ENCODE results near the gene MED12L. TPM values are rescaled to one million over a fixed set of nuclear protein-coding genes. Genes with fewer than 3 reads are reported as not detected.

The MED12L gene
- total RNA-seq, 1 experiment from 2014 or later, result 6.4 TPM

DNA sequence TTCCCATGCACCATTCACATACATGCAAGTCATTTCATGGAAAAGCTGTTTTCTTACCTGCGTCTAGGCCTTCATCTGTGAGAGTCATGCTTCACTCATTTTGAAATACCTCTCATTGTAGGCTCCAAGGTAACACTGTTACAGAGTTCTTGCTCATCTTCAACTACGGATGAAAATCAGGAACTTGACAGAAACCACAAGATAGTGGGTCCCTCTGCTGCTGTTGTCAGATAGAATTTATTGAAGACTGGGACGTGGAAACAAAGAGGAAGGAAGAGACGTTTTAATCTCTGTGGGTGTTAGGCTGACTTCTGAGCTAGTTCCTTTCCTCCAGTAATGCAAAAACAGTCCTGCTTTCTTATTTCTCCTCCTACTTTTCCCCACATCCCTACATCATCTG, 192.8 kb downstream of the MED12L start, which contains the start of gene P2RY14:
TSS of gene P2RY14 (minus strand) at position 313 of the 400 bp plus-strand sequence. CDS start 64,226 bp downstream, outside the sequence.
- no TSS peak for BruUV-seq (replicated peaks)
- ChIA-PET CTCF (no interaction called here), POLR2A (no interaction called here), RAD21 (ENCODE audit: low non-redundant PET in 1 of 2, low total read pairs in 2 of 2, uncharacterized antibody in 2 of 2, unreplicated experiment in 2 of 2) (no interaction called here)
- Histone ChIP-seq H3K36me3 (ENCODE audit: control insufficient read depth in 1 of 2, insufficient read depth in 2 of 2, low read length in 2 of 2) (no peaks in the 10 kb centered on the region), H3K27me3 (ENCODE audit: insufficient read depth, low read length) (no peaks in the 10 kb centered on the region), H3K4me1 (ENCODE audit: control insufficient read depth in 1 of 2, insufficient read depth in 2 of 2, low read length in 2 of 2) (no peaks in the 10 kb centered on the region), H3K27ac (ENCODE audit: low read depth, low read length) (no peak within 1 kb of the TSS), H2AFZ (ENCODE audit: low read depth, low read length, poor library complexity, severe bottlenecking) (no peak within 1 kb of the TSS), H3K9ac (ENCODE audit: low read length) (no peak within 1 kb of the TSS), H3K4me2 (ENCODE audit: low read length) (no peak within 1 kb of the TSS), H4K20me1 (ENCODE audit: insufficient read depth) (no peaks in the 10 kb centered on the region), H3K9me2 (ENCODE audit: insufficient read depth) (no peaks in the 10 kb centered on the region), H3K9me3 (ENCODE audit: control insufficient read depth in 1 of 2, insufficient read depth in 1 of 2, low read depth in 1 of 2, low read length in 2 of 2) (no peaks in the 10 kb centered on the region), H3K4me3 (replicated peaks in 1 of 2; ENCODE audit: low read depth in 1 of 2, low read length in 2 of 2) (no peak within 1 kb of the TSS), H3K79me2 (ENCODE audit: insufficient read depth, low read length) (no peaks in the 10 kb centered on the region)
- intact Hi-C loops (cut with micrococcal nuclease), result no loop called here
- ATAC-seq (no peak), DNase-seq (ENCODE audit: low read depth, low spot score) (no peak)
- TF ChIP-seq SIN3A (IDR thresholded peaks at IDR 0.05; ENCODE audit: low read depth) (no peak), RAD21 (IDR thresholded peaks at IDR 0.05; ENCODE audit: low read depth) (no peak), YY1 (IDR thresholded peaks at IDR 0.05; ENCODE audit: extremely low read depth, insufficient replicate concordance, low read depth, low read length) (no peak), EZH2phosphoT487 (IDR thresholded peaks at IDR 0.05; ENCODE audit: borderline replicate concordance) (no peak), ZNF274 (IDR thresholded peaks at IDR 0.05; ENCODE audit: low read depth, low read length) (no peak), CBX3 (IDR thresholded peaks at IDR 0.05; ENCODE audit: low read depth) (no peak), TCF7L2 (IDR thresholded peaks at IDR 0.05; ENCODE audit: borderline replicate concordance, extremely low read depth, insufficient read depth, insufficient read length) (no peak), ZFX (IDR thresholded peaks at IDR 0.05) (no peak), POLR2A (IDR thresholded peaks at IDR 0.05; ENCODE audit: borderline replicate concordance, extremely low read depth, insufficient read depth, insufficient read length) (no peak)

DNA sequence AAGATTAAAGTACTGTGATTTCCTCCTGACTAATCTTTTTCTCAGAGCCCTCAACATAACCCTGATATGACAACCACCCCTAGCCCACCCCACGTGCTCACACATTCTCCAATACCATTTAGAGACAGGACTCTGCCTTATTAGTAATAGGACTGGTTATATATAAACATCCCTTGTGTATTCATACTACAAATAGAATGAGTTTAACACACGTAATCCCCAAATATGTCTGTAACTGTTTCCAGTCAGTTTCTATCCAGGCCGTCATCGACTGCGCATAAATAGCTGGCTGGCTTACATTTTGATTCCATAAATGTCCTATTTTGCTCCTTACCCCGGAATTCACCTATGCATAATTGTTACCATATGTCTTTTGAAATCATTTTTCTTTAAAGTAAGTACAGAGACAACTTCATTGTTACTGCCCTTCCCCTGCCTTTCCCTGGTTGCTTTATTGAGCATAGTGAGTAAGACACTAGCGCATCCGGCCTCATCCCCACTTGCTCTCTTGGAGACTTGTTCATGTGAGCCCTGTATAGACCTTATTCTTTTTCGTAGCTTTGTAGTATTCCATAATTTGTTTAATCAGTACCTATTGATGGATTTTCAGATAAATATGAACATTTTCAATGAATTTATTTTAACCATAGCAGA, 196.3 kb downstream of the MED12L start:
- H2AFZ ChIP-seq (ENCODE audit: low read depth, low read length, poor library complexity, severe bottlenecking), result no peak overlapping the region
- TF ChIP-seq MAX (IDR thresholded peaks at IDR 0.05) (no peak), SRF (IDR thresholded peaks at IDR 0.05; ENCODE audit: low read depth) (no peak), ZNF274 (IDR thresholded peaks at IDR 0.05; ENCODE audit: low read depth, low read length) (no peak), ZFX (IDR thresholded peaks at IDR 0.05) (no peak), EGR1 (IDR thresholded peaks at IDR 0.05; ENCODE audit: low read depth) (no peak), ELF1 (IDR thresholded peaks at IDR 0.05; ENCODE audit: borderline replicate concordance, low read depth) (no peak), CBX3 (IDR thresholded peaks at IDR 0.05; ENCODE audit: low read depth) (no peak), RAD21 (IDR thresholded peaks at IDR 0.05; ENCODE audit: low read depth) (no peak), YY1 (IDR thresholded peaks at IDR 0.05; ENCODE audit: extremely low read depth, insufficient replicate concordance, low read depth, low read length) (no peak), ATF3 (IDR thresholded peaks at IDR 0.05) (no peak), JUND (IDR thresholded peaks at IDR 0.05) (no peak), TCF7L2 (IDR thresholded peaks at IDR 0.05; ENCODE audit: borderline replicate concordance, extremely low read depth, insufficient read depth, insufficient read length) (no peak), POLR2AphosphoS5 (IDR thresholded peaks at IDR 0.05; ENCODE audit: low read depth, low read length) (no peak)
- TF ChIP-seq, protein P1, sequence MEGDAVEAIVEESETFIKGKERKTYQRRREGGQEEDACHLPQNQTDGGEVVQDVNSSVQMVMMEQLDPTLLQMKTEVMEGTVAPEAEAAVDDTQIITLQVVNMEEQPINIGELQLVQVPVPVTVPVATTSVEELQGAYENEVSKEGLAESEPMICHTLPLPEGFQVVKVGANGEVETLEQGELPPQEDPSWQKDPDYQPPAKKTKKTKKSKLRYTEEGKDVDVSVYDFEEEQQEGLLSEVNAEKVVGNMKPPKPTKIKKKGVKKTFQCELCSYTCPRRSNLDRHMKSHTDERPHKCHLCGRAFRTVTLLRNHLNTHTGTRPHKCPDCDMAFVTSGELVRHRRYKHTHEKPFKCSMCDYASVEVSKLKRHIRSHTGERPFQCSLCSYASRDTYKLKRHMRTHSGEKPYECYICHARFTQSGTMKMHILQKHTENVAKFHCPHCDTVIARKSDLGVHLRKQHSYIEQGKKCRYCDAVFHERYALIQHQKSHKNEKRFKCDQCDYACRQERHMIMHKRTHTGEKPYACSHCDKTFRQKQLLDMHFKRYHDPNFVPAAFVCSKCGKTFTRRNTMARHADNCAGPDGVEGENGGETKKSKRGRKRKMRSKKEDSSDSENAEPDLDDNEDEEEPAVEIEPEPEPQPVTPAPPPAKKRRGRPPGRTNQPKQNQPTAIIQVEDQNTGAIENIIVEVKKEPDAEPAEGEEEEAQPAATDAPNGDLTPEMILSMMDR (IDR thresholded peaks at IDR 0.05 in 2 of 3, conservative IDR thresholded peaks at IDR 0.05 in 1 of 3; ENCODE audit: borderline replicate concordance in 1 of 3, insufficient read depth in 1 of 3, low read depth in 2 of 3, low read length in 2 of 3), result no peak

More for the DNA sequence above, 196.3 kb downstream of the MED12L start:
- no peak overlapping the region for H3K9ac ChIP-seq (ENCODE audit: low read length)
- H3K4me3 ChIP-seq (replicated peaks in 1 of 2; ENCODE audit: low read depth in 1 of 2, low read length in 2 of 2), result no peak overlapping the region
- no peak overlapping the region for H3K4me2 ChIP-seq (ENCODE audit: low read length)
- H3K27me3 ChIP-seq (ENCODE audit: insufficient read depth, low read length), result no peaks in the 10 kb centered on the region
- H3K36me3 ChIP-seq (ENCODE audit: control insufficient read depth in 1 of 2, insufficient read depth in 2 of 2, low read length in 2 of 2), result no peaks in the 10 kb centered on the region
- H3K27ac ChIP-seq (ENCODE audit: low read depth, low read length), result no peak overlapping the region
- ChIA-PET POLR2A (no interaction called here), RAD21 (ENCODE audit: low non-redundant PET in 1 of 2, low total read pairs in 2 of 2, uncharacterized antibody in 2 of 2, unreplicated experiment in 2 of 2) (no interaction called here), CTCF (interaction anchor here (0.7 to 1.6 kb wide), 3 partner anchors 9 to 125 kb away, joined by 3 to 8 read pairs (median 4); no protein-coding TSS in a partner anchor)
- DNase-seq (ENCODE audit: low read depth, low spot score) (no peak), ATAC-seq (no peak)
- H3K9me2 ChIP-seq (ENCODE audit: insufficient read depth), result no peaks in the 10 kb centered on the region
- H3K79me2 ChIP-seq (ENCODE audit: insufficient read depth, low read length), result no peaks in the 10 kb centered on the region
- H3K4me1 ChIP-seq (ENCODE audit: control insufficient read depth in 1 of 2, insufficient read depth in 2 of 2, low read length in 2 of 2), result no peaks in the 10 kb centered on the region
- H4K20me1 ChIP-seq (ENCODE audit: insufficient read depth), result no peaks in the 10 kb centered on the region
- BruUV-seq (replicated peaks), result no TSS peak
- intact Hi-C loops (cut with micrococcal nuclease), result loop anchor here (5.0 to 10.0 kb wide), 2 partner anchors 357 to 494 kb away; no protein-coding TSS in a partner anchor
- no peaks in the 10 kb centered on the region for H3K9me3 ChIP-seq (ENCODE audit: control insufficient read depth in 1 of 2, insufficient read depth in 1 of 2, low read depth in 1 of 2, low read length in 2 of 2)
